DMS53 treated with DMSO at 0.1 percent for 48 hours (cell line): ENCODE results near the gene MAPKBP1.

Source experiments
- DNase-seq: peaks from one replicate; lab custom pipeline; 2025; ENCODE audit not compliant: unreplicated experiment; lab: John Stamatoyannopoulos, UW

Gene MAPKBP1

GRCh38 chr15:41783296-41783695 is 9.0 kb downstream of the MAPKBP1 start:
- DNase-seq, result no peak

- DNase-seq, result no peak
These were observed 14.0 kb downstream of the MAPKBP1 start for GRCh38 chr15:41788262-41788661.

DNA sequence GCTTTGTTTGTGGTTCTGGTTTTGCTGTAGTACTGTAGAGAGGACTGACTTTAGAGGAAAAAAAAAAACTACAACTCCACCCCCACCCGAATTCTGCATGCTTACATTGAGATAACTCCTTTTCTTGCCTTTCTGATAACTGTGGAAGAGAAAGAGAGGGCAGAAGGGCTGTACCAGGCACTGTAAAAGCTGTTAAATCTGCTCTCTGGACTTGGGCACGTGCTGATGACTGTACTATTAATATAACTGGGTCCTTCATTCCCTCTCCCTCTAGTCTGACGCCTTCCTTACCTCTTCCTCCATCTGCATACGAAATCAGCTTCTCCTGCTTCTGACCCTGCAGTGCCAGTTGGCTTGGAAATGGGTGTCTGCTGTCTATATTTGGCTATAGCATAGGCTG is 15.0 kb downstream of the MAPKBP1 start:
- DNase-seq, result no peak

DNA sequence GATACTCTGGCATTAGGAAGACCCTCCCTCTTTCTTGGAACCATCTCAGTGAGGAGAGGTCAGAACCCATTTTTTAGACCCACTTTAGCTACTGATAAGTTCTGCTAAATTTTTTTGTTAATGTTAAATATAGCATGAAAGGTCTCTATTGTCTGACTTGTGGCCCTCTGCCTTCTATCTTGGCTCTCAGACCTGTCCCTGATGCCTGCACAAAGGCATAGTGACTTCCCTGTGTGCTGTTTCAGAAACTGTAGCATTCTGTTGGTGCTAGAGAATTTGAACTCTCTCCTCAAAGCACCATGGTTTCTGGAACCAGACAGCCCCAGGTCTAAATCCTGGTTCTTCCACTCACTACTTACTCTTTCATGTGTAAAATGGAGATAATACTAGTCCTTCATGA is 15.4 kb downstream of the MAPKBP1 start:
- DNase-seq, result no peak

GRCh38 chr15:41790169-41790568 is 15.9 kb downstream of the MAPKBP1 start:
- DNase-seq, result no peak

GRCh38 chr15:41790756-41791546 is 16.7 kb downstream of the MAPKBP1 start:
- DNase-seq, result no peak

- DNase-seq, result no peak
These were observed 17.3 kb downstream of the MAPKBP1 start for GRCh38 chr15:41791547-41791937.

- DNase-seq, result no peak
These were observed 17.8 kb downstream of the MAPKBP1 start for GRCh38 chr15:41792000-41792637.

GRCh38 chr15:41794081-41794480 is 19.8 kb downstream of the MAPKBP1 start:
- no peak for DNase-seq

DNA sequence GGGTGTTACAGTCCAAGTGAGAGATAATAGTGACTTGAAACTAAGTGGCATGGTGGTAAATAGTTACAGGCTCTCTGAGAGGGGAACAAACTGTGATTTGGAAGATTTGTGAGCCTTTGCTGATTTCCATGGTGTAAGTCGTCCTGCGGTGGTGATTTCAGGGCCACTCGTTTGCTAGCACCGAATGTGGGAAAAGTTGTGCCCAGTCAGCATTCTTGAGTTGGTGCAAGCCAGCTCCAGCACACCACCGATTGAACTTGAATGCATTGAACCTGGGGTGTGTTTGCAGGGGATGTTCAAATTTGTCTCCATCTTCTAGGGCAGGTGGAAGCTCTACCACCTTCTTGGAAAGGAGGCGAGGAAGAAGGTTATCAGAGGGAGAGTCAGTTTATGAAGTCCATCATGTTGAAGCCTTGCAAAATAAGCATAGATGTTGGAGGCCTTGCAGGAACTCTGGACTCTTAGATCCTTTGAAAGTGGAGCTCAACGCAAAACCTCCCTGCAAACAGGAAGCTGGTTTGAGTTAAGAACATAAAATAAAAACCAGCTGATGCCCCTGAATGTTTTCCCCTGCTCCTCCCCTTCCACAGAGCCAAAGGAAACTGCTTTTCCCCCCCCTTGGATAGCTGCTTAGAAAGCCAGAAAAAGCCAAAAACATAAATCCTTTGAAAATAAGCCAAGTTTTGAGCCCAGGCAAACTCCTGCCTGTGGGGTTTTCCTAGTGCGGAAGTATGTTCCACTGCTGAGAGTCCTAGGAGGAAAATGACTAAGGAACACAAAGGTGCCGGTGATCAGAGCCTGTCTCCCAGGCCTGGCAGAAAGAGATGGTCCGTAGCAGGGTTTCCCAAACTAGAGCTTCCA is 21.9 kb downstream of the MAPKBP1 start:
- no peak for DNase-seq

DNA sequence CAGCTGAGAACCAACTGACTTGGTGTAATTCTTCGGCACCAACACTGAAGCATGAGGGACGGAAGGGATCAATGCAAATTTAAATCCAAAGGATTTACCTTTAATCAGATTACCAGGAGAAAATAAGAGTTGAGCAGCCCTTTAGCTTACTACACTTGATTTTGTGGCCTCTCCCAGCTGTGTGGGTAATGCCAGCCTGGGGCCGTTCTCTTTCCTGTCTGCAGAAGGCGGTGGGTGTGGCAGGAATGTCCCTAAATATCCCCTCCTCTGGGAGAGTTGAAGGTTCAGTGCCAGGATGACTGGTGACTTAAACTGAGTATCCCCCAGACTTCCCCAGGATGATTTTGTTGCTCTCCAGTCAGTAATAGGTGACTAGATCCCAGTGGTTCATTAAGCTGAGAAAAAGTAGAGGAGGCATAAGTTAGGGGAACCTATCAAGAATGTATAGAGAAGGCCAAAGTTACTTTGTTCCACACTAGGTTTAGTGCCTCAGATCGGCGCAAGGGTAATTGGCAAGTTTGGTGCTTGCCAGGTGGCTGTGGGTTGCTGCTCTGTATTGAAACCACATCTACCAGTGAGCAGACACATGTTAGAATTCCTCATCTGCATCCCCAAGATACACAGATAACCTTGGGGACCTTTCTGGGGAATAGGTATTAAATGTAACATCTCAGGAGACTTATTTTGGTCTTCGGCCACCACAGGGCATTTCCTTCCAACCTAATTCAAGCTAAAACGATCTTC is 23.1 kb downstream of the MAPKBP1 start:
- DNase-seq, result no peak

DNA sequence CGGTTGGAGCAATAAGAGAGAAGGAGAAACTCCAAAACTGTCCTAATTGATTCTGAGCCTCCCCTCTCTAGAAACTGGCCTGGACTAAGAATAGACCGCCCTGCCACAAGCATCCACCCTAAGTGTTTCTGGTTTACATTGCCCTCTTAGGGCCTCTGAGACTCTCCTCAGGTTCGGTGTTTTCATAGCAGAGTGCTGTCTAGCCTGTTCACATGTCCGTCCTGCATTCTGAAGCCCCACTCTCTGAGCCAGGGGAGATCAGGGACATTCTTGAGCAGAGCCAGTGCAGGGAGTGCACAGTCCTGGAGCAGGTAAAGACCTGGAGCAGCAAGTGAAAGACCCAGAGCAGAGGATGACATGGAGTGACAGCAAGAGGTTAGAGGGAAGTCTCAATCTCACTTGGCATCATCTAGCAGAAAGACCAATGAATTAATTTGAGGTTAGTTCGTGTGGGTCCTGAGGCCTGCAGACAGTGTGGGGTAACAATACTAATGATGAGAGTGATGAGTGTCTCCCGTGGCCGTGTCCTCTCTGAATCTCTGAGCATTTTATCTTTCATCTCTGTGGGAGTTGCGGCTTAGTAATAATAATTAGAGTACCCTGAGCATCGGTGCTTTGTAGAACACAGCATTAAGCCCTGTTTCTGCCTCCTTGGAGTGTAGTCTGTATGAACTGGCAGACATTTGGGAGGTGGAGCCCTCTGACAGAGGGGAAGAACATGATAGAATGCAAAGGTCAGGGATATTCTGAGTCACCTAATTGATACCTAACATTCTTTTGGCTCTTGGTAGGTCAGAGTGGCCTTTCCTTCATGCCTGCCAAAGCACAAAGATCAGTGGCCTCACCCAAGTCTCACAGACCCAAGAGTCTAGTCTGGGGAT is 24.6 kb downstream of the MAPKBP1 start:
- DNase-seq, result no peak

GRCh38 chr15:41799488-41799805 is 25.2 kb downstream of the MAPKBP1 start:
- DNase-seq, result no peak

DNA sequence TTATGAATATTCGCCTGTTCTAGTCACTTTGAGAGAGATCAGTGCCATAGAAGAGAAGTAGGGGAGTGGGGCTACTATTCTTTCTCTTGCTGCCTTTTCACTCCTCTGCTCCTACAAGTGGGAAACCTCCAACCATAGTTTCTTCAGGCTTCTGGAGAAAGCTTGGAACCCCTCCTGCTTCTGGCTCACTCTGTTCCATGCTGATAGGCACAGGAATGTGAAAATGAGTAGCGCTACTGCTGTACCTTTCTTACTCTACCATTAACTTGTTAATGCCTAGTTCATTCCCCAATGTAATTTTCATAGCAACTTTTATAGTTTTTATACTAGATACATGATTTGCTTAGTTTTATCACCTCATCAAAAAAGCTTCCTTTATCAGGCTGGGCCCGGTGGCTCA is 26.9 kb downstream of the MAPKBP1 start:
- no peak for DNase-seq

GRCh38 chr15:41801850-41802455 is 27.7 kb downstream of the MAPKBP1 start:
- DNase-seq, result no peak

DNA sequence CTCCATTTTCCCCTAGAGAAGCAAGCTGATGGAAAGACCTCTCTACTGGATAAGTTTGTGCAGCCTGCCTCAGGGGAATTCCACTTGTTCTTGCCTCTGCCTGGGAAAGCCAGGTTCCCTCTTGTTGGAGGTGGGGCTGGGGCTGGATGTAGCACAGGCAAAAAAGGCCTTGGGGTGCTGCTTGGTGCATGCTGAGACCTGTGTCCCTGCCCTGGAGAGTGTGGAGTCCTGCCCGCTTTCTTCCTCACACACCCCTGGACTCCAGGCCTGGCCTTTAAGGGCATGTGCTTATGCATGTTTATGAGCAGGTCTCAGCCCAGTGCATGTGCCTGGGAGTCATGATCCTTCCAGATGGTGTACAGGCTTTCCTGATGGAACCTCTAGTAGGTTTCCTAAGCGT is 30.1 kb downstream of the MAPKBP1 start:
- no peak for DNase-seq

- DNase-seq, result no peak
These were observed 30.8 kb downstream of the MAPKBP1 start for GRCh38 chr15:41804916-41805666.

GRCh38 chr15:41805711-41806110 is 31.4 kb downstream of the MAPKBP1 start:
- no peak for DNase-seq
